Measurements from ENCODE around the gene KCNG1. TPM values are rescaled to one million over a fixed set of nuclear protein-coding genes. Genes with fewer than 3 reads are reported as not detected.
"Not testable (repeated sequence)": the region's sequence is repeated elsewhere in the genome, so short reads cannot be mapped to it uniquely, and the experiment has no call there.

KCNG1 gene
- polyA plus RNA-seq, 1 experiment: 16.0 TPM

DNA sequence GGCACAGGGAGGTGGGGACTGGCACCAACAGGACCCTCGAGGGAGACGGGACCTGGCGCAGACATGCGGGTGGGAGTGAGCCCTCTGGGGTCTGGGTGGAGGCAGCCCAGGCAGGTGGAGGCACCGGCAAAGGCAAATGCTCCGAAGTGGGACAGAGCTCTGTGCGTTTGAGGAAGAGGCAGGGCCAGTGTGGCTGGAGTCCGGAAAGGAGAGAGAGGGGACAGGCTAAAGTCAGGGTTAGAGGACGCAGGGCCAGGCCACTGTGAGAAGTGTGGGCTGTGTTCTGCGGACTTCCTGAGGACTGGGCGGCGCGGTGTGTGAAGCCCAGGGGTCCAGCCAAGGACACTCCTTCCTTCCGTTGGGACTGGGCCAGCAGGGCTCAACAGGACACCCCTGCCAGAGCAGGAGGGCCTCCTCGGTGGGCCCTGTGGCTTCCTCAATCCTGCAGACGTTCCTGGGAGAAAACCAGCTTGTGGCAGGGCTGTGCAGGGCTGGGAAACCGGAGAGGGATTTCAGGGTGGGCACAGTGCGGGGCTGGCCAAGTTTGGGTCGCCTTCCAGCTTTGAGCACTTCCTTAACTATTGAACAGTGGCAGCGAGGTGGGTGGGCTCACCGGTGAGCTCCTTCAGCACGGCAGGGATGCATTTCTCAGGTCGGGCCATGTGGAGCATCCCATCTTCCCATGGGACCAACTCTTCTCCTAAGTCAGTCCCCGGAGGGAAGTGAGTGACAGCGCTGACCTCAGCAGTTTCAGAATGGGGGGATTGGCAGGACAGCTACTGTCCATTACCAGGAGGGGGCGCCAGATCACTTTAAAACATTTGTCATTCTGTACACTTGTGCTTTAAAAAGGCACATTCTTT, 41.8 kb downstream of the KCNG1 start:
- Histone ChIP-seq H3K27me3 (ENCODE audit: control insufficient read depth, insufficient read depth, low read length) (no peaks in the 10 kb centered on the region), H3K27ac (ENCODE audit: low read depth, low read length) (peak overlapping the region; percentile 99), H3K9me3 (ENCODE audit: control insufficient read depth, insufficient read depth, low read length) (no peaks in the 10 kb centered on the region), H3K4me3 (ENCODE audit: low read depth, low read length) (no peak overlapping the region)
- POLR2A ChIA-PET: interaction anchor here (1.0 to 1.5 kb wide), 3 partner anchors 23 to 346 kb away, joined by 4 to 9 read pairs (median 5); partner anchors contain the start of genes DPM1 and MOCS3
- CTCF ChIA-PET: interaction anchor here (0.5 to 5.5 kb wide), 33 partner anchors 10 to 1165 kb away, joined by 3 to 57 read pairs (median 4); partner anchors contain the start of genes BCAS4, DPM1 and MOCS3
- TF ChIP-seq, protein P1, sequence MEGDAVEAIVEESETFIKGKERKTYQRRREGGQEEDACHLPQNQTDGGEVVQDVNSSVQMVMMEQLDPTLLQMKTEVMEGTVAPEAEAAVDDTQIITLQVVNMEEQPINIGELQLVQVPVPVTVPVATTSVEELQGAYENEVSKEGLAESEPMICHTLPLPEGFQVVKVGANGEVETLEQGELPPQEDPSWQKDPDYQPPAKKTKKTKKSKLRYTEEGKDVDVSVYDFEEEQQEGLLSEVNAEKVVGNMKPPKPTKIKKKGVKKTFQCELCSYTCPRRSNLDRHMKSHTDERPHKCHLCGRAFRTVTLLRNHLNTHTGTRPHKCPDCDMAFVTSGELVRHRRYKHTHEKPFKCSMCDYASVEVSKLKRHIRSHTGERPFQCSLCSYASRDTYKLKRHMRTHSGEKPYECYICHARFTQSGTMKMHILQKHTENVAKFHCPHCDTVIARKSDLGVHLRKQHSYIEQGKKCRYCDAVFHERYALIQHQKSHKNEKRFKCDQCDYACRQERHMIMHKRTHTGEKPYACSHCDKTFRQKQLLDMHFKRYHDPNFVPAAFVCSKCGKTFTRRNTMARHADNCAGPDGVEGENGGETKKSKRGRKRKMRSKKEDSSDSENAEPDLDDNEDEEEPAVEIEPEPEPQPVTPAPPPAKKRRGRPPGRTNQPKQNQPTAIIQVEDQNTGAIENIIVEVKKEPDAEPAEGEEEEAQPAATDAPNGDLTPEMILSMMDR (IDR thresholded peaks at IDR 0.05; ENCODE audit: low read depth, low read length): peak; percentile 83
- DNase-seq (ENCODE audit: low read depth, low spot score): no peak

DNA sequence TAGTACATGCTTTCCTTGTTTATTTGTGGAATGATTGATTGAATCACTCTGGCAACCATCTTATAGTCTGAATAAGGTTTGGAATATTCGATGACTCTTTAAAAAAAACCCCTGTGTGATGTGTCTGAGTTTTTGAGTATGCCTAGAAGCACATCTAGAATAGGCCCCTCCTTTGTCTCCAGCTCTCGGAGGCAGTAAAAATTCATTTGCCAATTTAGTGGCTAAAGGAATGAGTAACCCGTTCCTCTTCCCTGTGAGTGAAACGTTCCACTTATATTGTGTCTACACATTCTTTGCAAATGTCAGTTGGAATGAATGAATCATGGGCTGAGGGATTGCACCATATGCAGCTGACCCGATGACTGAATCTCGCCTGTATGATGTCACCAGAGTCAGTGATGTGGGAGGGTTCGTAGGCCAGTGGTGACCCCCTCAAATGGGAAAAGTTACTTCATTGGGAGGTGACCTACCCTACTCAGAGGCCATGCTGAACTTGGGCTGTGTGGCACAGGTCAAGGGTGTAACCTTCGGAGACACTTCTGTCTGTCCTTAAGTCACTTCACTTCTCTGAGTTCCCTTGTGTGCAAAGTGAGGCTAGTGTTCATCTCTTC, 42.7 kb downstream of the KCNG1 start:
- ChIA-PET CTCF (interaction anchor here (1.0 to 5.5 kb wide), 9 partner anchors 11 to 646 kb away, joined by 4 to 57 read pairs (median 8); partner anchors contain the start of genes BCAS4, DPM1 and MOCS3), POLR2A (interaction anchor here (0.6 to 1.5 kb wide), 6 partner anchors 13 to 876 kb away, joined by 3 to 9 read pairs (median 4); partner anchors contain the start of genes DPM1 and MOCS3)
- TF ChIP-seq, protein P1 (IDR thresholded peaks at IDR 0.05; ENCODE audit: low read depth, low read length): no peak
- peak; percentile 97 for DNase-seq (ENCODE audit: low read depth, low spot score)
- peak overlapping the region; percentile 99 for H3K27ac ChIP-seq (ENCODE audit: low read depth, low read length)
- H3K4me3 ChIP-seq (ENCODE audit: low read depth, low read length): no peak overlapping the region
- H3K9me3 ChIP-seq (ENCODE audit: control insufficient read depth, insufficient read depth, low read length): peaks cover 5% of the 10 kb centered on the region
- no peaks in the 10 kb centered on the region for H3K27me3 ChIP-seq (ENCODE audit: control insufficient read depth, insufficient read depth, low read length)

DNA sequence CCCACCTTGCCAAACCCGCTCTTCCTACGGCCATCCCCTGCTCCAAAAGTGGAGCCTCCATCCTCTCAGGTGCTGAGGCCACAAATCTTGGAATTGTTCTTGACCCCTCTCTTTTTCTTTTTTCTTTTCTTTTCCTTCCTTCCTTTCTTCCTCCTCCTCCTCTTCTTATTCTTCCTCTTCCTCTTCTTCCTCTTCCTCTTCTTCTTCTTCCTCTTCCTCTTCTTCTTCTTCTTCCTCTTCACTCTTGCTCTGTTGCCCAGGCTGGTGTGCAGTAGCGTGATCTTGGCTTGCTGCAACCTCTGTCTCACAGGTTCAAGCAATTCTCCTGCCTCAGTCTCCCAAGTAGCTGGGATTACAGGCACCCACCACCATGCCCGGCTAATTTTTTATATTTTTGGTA, 44.4 kb downstream of the KCNG1 start:
- H3K9me3 ChIP-seq (ENCODE audit: control insufficient read depth, insufficient read depth, low read length); POLR2A ChIA-PET; H3K4me3 ChIP-seq (ENCODE audit: low read depth, low read length); H3K27ac ChIP-seq (ENCODE audit: low read depth, low read length); DNase-seq (ENCODE audit: low read depth, low spot score); H3K27me3 ChIP-seq (ENCODE audit: control insufficient read depth, insufficient read depth, low read length): not testable (repeated sequence)
- CTCF ChIA-PET: interaction anchor here (1.1 kb wide), 1 partner anchor 9 kb away, joined by 3 read pairs; no protein-coding TSS in a partner anchor

DNA sequence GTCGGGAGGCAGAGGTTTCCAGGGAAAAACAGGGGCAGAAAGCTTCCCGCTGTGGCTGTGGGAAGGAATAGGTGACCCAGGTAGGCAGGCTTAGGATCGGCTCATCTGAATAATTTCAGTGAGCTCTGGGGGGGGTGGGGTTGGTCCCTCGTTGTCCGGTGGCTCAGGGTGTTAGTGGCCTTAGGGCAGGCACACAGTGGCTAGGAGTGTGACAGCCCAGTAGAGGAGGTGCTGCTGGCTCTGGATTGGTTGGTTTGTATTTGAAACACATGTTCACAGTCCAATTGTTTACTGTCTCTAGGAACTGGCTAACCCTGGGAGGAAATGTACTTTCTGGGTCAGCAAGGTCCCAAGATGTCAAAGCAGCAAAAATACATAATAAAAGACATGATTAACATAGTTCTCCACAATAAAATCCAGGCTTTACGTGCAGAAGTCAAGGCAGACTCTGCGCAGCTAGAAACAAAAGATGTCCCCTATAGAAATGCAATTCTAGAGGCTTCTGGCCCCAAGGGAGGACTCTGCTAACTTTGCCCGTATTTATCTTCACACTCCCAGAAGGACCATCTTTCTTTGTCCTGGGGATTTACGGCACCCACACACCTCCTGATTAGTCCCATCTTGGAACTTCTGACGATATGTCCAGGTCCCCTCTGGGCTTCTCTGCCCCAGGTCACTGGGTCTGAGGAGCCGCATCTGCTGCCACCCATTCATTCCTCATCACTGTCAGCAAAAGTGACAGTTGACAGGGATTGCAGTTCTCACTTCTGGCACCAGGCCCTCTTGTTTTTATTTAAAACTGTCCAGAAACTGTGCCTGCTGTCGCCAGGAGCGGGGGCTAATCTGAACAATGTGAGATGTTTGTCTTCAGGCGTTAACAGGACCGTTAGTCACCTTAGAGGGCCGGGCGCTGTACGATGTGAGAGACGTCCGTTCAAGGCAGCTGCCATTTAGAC, 45.6 kb downstream of the KCNG1 start:
- TF ChIP-seq, protein P1 (IDR thresholded peaks at IDR 0.05; ENCODE audit: low read depth, low read length): no peak
- H3K4me3 ChIP-seq (ENCODE audit: low read depth, low read length): no peak overlapping the region
- peaks cover 6% of the 10 kb centered on the region for H3K9me3 ChIP-seq (ENCODE audit: control insufficient read depth, insufficient read depth, low read length)
- no peaks in the 10 kb centered on the region for H3K27me3 ChIP-seq (ENCODE audit: control insufficient read depth, insufficient read depth, low read length)
- CTCF ChIA-PET: interaction anchor here (1.1 kb wide), 1 partner anchor 10 kb away, joined by 3 read pairs; no protein-coding TSS in a partner anchor
- no peak overlapping the region for H3K27ac ChIP-seq (ENCODE audit: low read depth, low read length)
- POLR2A ChIA-PET: no interaction called here
- DNase-seq (ENCODE audit: low read depth, low spot score): no peak

Measured in AG04450 (cell line).